ENCODE measurements around the gene SLC4A11.

The SLC4A11 gene

DNA sequence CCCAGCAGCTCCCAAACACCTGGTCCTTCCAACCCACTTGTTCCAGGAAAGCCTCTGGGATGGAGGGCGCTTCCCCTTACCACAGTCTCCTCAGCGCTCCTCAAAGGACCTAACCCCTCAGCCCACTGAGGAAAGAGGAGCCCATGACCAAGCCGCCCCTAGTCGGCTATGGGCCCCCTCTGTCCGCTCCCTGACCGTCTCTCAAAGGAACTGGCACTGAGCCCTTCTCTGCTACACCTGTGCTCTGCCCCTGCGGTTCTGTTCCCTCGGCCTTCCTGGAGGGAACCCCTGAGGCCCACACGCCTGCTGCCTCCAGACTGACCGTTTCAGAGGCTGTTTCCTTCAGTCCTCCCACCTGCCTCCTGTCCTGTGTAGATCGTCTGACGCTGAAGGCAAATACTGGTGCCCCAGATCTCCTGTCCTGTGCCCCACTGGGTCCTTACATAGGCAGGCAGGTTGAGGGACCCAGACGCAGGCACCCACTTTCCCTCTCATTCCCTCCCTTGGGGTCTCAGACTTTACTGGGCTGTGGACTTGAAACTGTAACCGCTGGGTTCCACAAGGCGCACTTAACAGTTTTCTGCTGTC lies 1.9 kb upstream of the SLC4A11 start:
- TF ChIP-seq, protein P1, sequence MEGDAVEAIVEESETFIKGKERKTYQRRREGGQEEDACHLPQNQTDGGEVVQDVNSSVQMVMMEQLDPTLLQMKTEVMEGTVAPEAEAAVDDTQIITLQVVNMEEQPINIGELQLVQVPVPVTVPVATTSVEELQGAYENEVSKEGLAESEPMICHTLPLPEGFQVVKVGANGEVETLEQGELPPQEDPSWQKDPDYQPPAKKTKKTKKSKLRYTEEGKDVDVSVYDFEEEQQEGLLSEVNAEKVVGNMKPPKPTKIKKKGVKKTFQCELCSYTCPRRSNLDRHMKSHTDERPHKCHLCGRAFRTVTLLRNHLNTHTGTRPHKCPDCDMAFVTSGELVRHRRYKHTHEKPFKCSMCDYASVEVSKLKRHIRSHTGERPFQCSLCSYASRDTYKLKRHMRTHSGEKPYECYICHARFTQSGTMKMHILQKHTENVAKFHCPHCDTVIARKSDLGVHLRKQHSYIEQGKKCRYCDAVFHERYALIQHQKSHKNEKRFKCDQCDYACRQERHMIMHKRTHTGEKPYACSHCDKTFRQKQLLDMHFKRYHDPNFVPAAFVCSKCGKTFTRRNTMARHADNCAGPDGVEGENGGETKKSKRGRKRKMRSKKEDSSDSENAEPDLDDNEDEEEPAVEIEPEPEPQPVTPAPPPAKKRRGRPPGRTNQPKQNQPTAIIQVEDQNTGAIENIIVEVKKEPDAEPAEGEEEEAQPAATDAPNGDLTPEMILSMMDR (conservative IDR thresholded peaks at IDR 0.05; ENCODE audit: low read depth, low read length): no peak
- no peak for DNase-seq (ENCODE audit: low read depth)
- H3K4me3 ChIP-seq (ENCODE audit: low read depth, low read length): no peak overlapping the region

DNA sequence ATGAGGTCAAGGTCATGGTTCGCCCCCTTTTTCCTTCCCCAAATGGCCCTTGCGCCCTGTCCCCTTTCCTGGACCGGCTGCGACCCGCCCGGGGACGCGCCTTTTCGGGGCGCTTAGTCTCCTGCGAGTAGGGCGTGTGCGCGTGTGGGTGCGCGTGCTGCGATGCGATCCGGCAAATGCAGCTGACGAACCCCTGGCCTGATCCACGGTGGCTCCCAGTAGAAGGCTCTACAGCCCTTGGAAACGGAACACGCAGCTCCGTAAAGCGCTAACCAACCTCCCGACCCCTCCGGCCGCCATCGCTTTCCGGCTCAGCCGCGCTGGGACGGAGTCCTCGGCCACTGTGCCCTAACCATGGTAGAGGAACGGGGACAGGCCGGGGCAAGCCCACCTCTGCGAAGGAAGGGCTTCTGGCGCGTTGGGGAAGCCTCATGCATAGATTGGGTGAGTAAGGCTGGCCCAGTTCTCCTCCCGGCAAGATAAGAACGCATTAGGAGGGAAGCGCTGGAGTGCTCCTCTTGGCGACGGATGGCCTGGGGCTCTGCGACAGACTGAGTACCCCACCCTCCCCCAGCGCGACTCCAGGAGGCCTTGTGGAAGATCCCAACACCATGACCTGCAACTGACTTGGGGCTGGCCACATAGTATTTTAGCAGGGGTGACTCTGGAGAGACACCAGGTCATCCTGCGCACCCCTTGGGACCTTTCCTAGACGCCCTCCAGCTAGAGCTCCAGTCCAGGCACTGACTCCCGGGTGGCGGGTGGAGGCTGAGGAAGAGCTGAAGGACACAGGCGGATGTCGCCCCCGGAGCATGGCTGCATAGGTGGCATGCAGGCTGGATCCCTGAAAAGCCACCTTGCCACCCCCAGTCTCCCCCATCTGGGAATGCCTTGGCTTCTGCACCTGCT lies 1.1 kb upstream of the SLC4A11 start:
- H3K4me3 ChIP-seq (ENCODE audit: low read depth, low read length): peak overlapping the region; percentile 67
- peak; percentile 31 for DNase-seq (ENCODE audit: low read depth)
- TF ChIP-seq, protein P1 (conservative IDR thresholded peaks at IDR 0.05; ENCODE audit: low read depth, low read length): no peak

DNA sequence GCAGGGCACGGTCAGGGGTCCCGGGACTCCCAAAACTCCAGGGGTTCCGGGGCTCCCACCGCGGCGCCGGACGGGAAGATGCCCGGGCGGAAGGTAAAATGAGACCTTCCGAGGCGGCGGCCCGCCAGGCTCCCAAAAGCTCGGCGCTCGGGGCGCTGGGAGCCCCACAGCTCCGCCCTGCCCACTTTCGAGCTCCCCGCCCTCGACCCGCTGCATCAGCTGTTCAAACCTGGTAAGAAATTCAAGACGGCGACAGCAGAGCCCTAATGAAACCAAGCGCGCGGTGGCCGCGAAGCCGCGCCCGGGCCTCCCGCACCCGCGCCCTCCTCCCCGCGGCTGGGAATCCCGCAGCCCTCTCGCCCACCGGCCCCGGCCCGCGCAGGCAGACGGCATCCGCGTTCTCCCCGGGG lies 369 bp downstream of the SLC4A11 start:
- TF ChIP-seq, protein P1 (conservative IDR thresholded peaks at IDR 0.05; ENCODE audit: low read depth, low read length): no peak
- H3K4me3 ChIP-seq (ENCODE audit: low read depth, low read length): peak overlapping the region; percentile 67
- DNase-seq (ENCODE audit: low read depth): peak; percentile 26

DNA sequence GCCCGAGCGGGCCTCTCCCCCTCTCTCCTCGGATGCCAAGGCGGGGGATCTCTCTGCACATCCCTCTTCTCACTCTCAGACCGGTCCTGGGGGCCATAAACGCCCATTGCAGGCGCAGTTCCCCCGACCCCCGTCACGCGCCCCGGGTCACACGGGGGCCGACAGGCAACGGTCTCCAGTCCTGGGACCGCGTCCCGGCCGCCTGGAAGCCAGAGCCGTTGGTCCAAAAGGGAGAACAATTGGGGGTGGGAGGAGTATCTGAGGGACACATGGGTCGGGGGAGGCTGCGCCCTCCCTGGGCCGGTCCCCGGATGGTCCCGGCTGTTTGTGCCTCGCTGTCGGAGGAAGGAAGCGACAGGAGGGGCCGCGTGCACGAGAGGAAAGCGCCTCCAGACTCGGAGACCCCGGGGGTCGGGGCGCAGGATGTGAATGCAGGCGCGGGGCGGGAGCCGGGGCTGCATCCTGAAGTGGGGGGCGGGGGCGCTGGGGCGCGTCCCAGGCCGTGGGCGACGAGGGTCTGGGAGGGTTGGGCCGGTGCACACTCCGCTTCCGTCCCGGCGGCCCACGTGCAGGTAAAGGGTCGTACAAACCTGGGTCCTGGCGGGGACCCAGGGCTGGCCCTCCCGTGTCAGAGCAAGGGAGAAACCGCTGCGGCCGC lies 903 bp downstream of the SLC4A11 start:
- H3K4me3 ChIP-seq (ENCODE audit: low read depth, low read length): peak overlapping the region; percentile 67
- TF ChIP-seq, protein P1 (conservative IDR thresholded peaks at IDR 0.05; ENCODE audit: low read depth, low read length): no peak
- no peak for DNase-seq (ENCODE audit: low read depth)

DNA sequence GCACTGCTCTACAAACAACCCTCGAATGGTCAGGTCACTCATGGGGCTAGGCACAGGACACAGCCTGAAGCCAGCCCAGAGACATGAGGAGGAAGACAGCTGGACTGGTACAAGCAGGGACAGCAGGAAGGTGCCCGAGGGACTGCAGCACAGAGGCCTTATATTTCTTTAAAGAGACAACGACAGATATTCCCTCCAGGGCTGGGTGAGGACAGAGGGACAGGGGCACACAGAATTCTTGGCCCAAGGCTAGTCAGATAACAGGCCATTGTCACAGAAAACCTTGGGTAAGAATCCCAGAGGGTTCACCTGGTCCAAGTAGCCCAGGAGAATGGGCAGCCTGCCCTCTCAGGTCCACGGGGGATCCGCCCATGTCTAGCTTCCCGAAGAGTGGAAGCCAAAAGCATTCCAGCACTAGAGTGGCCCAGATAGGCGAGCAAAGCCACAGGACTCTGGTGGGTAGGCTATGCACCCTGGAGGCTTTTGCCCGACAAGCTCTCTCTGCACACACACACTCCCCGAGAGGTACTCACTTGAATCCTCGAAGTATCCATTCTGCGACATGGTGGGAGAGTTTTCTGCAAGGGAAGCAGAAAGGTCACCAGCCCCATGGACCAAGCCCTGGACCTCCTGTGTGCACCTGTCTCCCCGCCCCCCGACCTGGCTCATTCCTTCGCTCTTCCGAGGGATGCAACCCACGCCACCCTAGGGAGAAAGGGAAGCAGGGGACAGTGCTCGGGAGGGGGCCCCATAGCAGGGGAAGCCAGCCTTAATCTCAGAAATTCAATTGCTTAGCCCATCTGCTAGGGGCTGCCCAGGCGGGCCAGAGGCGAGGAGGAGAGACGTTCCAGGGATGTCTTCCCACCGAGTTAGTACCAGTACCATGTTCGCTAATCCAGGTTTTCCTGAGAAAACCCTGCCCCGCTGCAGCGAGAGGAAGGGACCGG lies 1.7 kb downstream of the SLC4A11 start:
- TF ChIP-seq, protein P1 (conservative IDR thresholded peaks at IDR 0.05; ENCODE audit: low read depth, low read length): no peak
- DNase-seq (ENCODE audit: low read depth): no peak
- no peak overlapping the region for H3K4me3 ChIP-seq (ENCODE audit: low read depth, low read length)

DNA sequence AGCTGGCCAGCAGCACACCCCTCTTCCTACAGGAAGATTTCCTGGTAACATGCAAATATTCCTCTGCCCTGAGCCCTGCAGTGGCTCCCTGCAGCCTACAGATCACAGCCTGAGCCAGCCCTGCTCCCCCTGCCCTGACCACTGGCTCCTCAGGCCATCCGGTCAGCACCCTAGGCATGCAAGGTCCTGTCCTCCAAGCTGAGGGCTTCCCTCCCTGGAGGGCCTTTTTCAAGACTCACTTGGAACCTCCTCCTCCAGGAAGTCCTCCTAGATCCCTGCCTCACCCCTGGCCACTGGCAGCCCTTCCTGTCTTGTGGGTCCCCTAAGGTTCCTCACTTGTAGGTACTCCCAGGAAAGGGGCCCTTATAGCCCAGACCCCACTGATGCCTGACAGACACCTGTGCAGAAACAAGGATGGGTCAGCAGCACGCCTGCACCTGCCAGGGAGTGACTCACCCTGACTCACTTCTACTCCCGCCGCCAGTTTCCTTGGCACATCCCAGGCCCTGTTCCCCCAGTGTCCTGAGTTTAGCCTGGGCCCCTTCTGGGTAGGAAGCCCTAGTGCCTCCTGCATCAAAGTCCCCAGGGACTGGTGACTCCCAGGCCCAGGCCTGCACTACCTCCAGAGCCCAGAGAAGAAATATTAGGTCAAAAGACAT lies 3.2 kb downstream of the SLC4A11 start:
- H3K4me3 ChIP-seq (ENCODE audit: low read depth, low read length): no peak overlapping the region
- DNase-seq (ENCODE audit: low read depth): no peak
- TF ChIP-seq, protein P1 (conservative IDR thresholded peaks at IDR 0.05; ENCODE audit: low read depth, low read length): no peak
